ENCODE measurements around the gene FDX2.

The FDX2 gene

DNA sequence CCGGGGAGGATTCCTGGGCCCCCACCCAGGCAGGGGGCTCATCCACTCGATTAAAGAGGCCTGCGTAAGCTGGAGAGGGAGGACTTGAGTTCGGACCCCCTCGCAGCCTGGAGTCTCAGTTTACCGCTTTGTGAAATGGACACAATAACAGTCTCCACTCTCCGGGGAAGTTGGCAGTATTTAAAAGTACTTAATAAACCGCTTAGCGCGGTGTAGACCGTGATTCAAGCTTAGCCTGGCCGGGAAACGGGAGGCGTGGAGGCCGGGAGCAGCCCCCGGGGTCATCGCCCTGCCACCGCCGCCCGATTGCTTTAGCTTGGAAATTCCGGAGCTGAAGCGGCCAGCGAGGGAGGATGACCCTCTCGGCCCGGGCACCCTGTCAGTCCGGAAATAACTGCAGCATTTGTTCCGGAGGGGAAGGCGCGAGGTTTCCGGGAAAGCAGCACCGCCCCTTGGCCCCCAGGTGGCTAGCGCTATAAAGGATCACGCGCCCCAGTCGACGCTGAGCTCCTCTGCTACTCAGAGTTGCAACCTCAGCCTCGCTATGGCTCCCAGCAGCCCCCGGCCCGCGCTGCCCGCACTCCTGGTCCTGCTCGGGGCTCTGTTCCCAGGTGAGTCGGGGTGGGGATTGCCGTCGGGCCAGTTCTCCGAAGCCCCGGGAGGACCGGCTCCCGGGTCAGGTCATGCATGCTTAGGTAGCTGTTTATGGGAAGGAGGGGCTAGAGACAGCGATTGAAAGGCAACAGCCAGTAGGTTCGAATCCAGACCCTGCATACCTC, 45.0 kb downstream of the FDX2 start, which contains the start of gene ICAM1:
ICAM1 (plus strand) TSS at position 505 of the 779 bp plus-strand sequence; CDS start at position 545, 40 bp downstream.
- Mint-ChIP-seq H3K4me3 (peak within 1 kb of the TSS; percentile 79), H3K27ac (peak within 1 kb of the TSS; percentile 89), H3K27me3 (peaks cover 13% of the 10 kb centered on the region), H3K4me1 (peaks cover 43% of the 10 kb centered on the region), H3K9me3 (no peaks in the 10 kb centered on the region), H3K36me3 (peaks cover 10% of the 10 kb centered on the region)
- CTCF ChIA-PET: interaction anchor here (0.5 to 7.3 kb wide), 23 partner anchors 9 to 282 kb away, joined by 3 to 133 read pairs (median 5); partner anchors contain the start of genes ICAM4, ICAM5, RAVER1 and TYK2
- DNase-seq: peak; percentile 86

DNA sequence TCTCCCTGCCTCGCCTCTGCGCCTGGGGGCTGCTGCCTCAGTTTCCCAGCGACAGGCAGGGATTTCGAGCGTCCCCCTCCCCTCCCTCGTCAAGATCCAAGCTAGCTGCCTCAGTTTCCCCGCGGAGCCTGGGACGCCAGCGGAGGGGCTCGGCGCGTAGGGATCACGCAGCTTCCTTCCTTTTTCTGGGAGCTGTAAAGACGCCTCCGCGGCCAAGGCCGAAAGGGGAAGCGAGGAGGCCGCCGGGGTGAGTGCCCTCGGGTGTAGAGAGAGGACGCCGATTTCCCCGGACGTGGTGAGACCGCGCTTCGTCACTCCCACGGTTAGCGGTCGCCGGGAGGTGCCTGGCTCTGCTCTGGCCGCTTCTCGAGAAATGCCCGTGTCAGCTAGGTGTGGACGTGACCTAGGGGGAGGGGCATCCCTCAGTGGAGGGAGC, 45.6 kb downstream of the FDX2 start:
- CTCF ChIA-PET: interaction anchor here (0.5 to 7.3 kb wide), 14 partner anchors 10 to 171 kb away, joined by 3 to 133 read pairs (median 12); partner anchors contain the start of genes ICAM4, ICAM5 and TYK2
- H3K36me3 Mint-ChIP-seq: peaks cover 8% of the 10 kb centered on the region
- peaks cover 13% of the 10 kb centered on the region for H3K27me3 Mint-ChIP-seq
- peak overlapping the region; percentile 79 for H3K4me3 Mint-ChIP-seq
- peaks cover 43% of the 10 kb centered on the region for H3K4me1 Mint-ChIP-seq
- no peaks in the 10 kb centered on the region for H3K9me3 Mint-ChIP-seq
- peak overlapping the region; percentile 89 for H3K27ac Mint-ChIP-seq
- DNase-seq: peak; percentile 82

DNA sequence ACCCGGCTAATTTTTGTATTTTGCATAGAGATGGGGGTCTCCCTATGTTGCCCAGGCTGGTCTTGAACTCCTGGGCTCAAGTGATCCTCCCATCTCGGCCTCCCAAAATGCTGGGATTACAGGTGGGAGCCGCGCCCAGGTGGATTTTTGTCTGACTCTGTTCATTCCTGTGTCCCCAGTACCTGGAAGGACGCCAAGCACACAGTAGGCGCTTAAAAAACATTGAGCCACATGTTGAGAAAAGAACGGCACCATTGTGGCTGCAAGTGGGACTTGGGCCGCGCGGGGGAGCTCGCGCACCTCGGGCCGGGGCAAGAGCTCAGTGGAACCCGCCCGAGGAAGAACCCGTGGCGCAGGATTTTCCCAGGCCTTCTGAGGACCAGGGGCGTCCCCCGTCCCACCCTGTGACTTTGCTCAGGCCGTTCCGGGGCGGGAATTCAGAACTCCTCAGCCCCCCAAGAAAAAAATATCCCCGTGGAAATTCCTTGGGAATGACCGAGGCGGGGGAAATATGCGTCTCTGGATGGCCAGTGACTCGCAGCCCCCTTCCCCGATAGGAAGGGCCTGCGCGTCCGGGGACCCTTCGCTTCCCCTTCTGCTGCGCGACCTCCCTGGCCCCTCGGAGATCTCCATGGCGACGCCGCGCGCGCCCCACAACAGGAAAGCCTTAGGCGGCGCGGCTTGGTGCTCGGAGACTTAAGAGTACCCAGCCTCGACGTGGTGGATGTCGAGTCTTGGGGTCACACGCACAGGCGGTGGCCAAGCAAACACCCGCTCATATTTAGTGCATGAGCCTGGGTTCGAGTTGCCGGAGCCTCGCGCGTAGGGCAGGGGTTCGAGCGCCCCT, 46.3 kb downstream of the FDX2 start:
- Mint-ChIP-seq H3K4me1 (peaks cover 40% of the 10 kb centered on the region), H3K4me3 (peak overlapping the region; percentile 79), H3K27ac (peak overlapping the region; percentile 89), H3K36me3 (peaks cover 3% of the 10 kb centered on the region), H3K9me3 (no peaks in the 10 kb centered on the region), H3K27me3 (peaks cover 13% of the 10 kb centered on the region)
- CTCF ChIA-PET: interaction anchor here (0.6 to 7.3 kb wide), 14 partner anchors 9 to 157 kb away, joined by 3 to 133 read pairs (median 12); partner anchors contain the start of genes CDC37, ICAM4 and ICAM5
- peak; percentile 90 for DNase-seq

DNA sequence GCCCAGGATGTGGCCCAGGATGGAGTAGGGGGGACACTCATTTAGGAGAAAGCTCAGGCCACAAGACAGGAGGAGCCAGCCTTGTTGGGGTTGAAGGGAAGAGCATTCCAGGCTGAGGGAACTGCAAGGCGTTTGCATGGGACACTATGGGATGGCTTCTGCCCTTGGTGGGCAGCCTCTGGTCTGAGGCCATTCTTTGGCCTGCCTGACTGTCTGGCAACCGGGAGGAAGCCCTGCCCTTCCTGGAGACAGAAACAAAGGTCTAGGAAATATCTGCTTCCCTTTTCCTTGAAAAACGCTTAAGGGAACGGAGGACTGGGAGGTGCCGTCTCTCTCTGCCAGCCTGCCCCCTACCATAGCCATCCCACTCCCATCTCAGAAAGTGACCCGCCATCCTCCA, 47.7 kb downstream of the FDX2 start:
- no peak for DNase-seq
- no peaks in the 10 kb centered on the region for H3K36me3 Mint-ChIP-seq
- H3K27me3 Mint-ChIP-seq: peaks cover 13% of the 10 kb centered on the region
- peaks cover 37% of the 10 kb centered on the region for H3K4me1 Mint-ChIP-seq
- H3K4me3 Mint-ChIP-seq: no peak overlapping the region
- no peaks in the 10 kb centered on the region for H3K9me3 Mint-ChIP-seq
- no peak overlapping the region for H3K27ac Mint-ChIP-seq
- CTCF ChIA-PET: interaction anchor here (0.7 to 7.3 kb wide), 4 partner anchors 8 to 124 kb away, joined by 3 to 133 read pairs (median 67); no protein-coding TSS in a partner anchor

DNA sequence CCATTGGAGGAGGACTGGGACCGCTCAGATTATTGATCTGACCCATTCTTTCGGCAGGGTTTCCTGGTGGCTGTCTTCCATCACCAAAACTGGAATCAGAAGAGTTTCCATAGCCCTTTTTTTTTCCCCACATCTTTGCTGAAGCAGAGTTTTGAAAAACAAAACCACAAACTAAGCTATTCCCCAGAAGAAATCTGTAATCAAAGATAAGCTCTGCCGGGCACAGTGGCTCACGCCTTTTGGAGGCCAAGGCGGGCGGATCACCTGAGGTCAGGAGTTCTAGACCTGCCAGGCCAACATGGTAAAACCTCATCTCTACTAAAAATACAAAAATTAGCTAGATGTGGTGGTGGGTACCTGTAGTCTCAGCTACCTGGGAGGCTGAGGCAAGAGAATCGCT, 49.1 kb downstream of the FDX2 start:
- no peak overlapping the region for H3K27ac Mint-ChIP-seq
- H3K36me3 Mint-ChIP-seq: no peaks in the 10 kb centered on the region
- peaks cover 25% of the 10 kb centered on the region for H3K4me1 Mint-ChIP-seq

DNA sequence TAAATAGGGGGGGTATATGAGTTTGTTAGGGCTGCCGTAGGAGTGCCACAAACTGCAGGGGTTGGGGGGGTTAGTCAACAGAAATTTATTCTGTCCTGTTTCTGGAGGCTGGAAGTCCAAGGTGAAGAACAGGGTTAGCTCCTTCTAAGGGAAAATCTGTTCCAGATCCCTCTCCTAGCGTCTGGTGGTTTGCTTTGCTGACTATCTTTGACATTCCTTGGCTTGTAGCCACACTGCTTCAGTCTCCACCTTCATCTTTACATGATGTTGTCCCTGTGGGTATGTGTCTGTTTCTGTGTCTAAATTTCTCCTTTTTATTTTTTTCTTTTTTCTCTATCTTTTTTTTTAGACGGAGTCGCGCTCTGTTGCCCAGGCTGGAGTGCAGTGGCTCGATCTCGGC, 53.0 kb downstream of the FDX2 start:
- Mint-ChIP-seq H3K9me3 (no peaks in the 10 kb centered on the region), H3K4me3 (no peak overlapping the region), H3K27me3 (no peaks in the 10 kb centered on the region), H3K36me3 (peaks cover 15% of the 10 kb centered on the region), H3K4me1 (peaks cover 11% of the 10 kb centered on the region), H3K27ac (no peak overlapping the region)
- CTCF ChIA-PET: interaction anchor here (7.8 kb wide), 1 partner anchor 124 kb away, joined by 140 read pairs; no protein-coding TSS in a partner anchor
- DNase-seq: no peak

More for the DNA sequence above, 49.1 kb downstream of the FDX2 start:
- CTCF ChIA-PET: interaction anchor here (6.6 to 7.3 kb wide), 2 partner anchors 120 to 125 kb away, joined by 69 to 133 read pairs; no protein-coding TSS in a partner anchor
- Mint-ChIP-seq H3K27me3 (peaks cover 13% of the 10 kb centered on the region), H3K4me3 (no peak overlapping the region), H3K9me3 (no peaks in the 10 kb centered on the region)
- no peak for DNase-seq

DNA sequence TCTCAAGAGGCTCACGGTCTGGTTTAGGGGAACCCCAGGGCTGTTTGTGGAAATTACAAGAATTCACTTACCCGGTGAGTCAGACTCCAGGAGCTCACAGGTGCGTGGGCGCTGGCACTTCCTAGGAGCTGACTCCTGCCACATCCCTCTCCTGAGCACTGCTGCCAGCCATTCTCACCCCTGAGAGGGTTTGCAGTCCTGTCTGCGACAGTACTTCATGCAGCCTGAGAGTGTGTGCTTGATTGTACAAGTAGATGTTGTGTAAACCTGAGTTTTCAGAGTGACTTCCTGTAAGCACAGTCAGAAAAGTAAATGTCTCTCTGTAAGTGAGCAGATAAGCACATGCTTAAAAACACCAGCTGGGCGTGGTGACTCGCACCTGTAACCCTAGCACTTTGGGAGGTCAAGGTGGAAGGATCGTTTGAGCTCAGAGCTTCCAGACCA, 55.7 kb downstream of the FDX2 start:
- CTCF ChIA-PET: interaction anchor here (0.9 to 7.8 kb wide), 14 partner anchors 10 to 321 kb away, joined by 3 to 140 read pairs (median 4); partner anchors contain the start of genes ICAM1 and TYK2
- Mint-ChIP-seq H3K27me3 (no peaks in the 10 kb centered on the region), H3K36me3 (peaks cover 31% of the 10 kb centered on the region), H3K9me3 (no peaks in the 10 kb centered on the region), H3K27ac (peak overlapping the region; percentile 72), H3K4me1 (peaks cover 11% of the 10 kb centered on the region), H3K4me3 (no peak overlapping the region)
- peak; percentile 36 for DNase-seq
